Activated CD4-positive, alpha-beta T cell treated with anti-CD3 and anti-CD28 coated beads for 4 hours (primary cell): ENCODE measurements around the gene C13orf46.
A peak's percentile ranks its signal among the peaks of the same experiment; 100 is the strongest.

Source experiments
- DNase-seq, 2 donors: peaks; one replicate each; pipeline ENCODE4 v3.0.0-alpha.2; 2020

Gene C13orf46

GRCh38 chr13:113952983-113953520, 20.8 kb downstream of the C13orf46 start:
- no peak for DNase-seq

GRCh38 chr13:113952151-113952982, 21.5 kb downstream of the C13orf46 start:
- DNase-seq, result no peak

DNA sequence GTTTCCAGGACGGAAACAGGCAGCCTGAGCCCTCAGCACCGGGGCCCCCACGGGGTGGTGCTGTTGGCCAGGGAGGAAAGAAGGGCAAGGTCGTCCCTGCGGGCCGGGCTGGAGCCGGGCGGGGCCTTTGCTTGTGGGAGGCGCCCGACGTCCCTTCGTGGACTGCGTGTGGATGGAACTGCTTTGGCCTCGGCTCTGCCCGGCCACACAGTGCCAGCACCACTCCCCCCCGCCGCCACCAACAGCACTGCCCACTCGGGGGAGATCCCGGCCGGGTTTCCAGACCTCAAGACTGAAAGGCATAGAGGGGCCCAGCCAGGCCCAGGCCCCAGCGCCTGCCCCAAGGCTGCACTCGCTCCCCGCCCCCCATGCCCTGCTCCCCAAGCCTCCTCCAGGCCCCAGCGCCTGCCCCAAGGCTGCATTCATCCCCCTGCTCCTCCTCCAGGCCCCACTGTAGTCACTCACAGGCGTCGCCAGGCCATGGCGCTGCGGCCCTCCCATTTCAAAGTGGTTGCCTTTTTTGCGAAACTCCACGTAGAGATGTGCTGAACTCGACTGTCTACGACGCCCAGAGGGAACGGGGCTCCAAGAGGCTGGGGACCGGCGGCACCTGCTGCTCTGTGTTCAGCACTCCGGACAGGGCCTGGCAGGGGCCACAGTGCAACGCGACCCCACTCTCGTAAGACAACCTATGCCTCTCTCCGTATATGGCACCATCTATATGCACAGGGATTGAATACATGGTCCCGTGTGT, 22.5 kb downstream of the C13orf46 start:
- peak; percentile 31 to 33 for DNase-seq

- DNase-seq, result no peak
Measured at GRCh38 chr13:113950451-113951245, 23.2 kb downstream of the C13orf46 start.

DNA sequence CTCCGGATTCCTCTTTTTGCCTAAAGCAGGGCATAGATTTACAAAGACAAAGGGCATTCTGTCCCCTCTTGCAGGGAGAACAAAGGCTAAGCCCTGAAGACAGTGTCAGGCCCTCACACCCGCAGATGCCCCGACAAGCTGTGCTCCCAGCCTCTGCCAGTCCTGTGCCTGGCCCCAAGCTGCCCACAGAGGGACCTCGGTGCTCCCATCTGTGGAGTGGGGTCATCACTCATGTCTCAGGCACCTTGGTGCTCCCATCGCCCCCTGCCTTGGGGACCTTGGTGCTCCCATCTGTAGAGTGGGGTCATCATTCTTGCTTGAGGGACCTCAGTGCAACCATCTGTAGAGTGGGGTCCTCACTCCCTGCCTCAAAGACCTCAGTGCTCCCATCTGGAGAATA, 24.3 kb downstream of the C13orf46 start:
- no peak for DNase-seq

DNA sequence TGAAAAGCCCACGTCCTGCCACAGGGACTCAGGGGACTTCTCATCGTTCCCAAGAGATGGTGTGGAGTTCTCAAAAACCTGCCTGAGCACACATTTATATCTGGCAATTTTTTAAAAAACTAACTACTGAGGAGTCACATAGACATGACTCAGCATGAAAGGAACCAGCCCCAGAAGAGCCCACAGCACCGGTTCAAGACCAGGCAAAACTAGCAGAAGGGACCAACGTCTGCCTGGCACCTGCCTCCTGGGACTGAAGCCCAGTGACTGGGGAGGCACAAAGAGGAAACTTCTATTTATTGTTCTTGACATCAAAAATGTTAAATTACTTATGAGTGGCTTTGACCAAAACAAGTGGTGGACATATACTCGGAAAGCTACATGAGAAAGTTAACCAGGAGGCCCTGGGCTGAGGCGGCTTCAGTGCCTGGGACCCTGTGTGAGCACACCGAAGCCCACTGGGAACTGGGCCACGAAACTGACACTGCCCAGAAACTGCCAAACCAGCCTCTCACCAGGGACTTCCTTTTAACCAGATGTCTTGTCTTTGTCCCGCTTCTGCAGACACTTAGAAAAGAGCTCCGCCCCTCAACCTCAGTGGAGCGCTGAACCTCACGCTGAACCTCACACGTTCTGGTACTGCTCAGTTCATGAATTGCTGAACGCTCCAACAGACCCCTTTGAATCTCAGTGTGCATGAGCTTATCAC, 25.7 kb downstream of the C13orf46 start:
- no peak for DNase-seq

GRCh38 chr13:113947311-113948033, 26.4 kb downstream of the C13orf46 start:
- no peak for DNase-seq

GRCh38 chr13:113946409-113947181, 27.3 kb downstream of the C13orf46 start:
- no peak for DNase-seq

GRCh38 chr13:113945857-113946408, 27.9 kb downstream of the C13orf46 start:
- no peak for DNase-seq

DNA sequence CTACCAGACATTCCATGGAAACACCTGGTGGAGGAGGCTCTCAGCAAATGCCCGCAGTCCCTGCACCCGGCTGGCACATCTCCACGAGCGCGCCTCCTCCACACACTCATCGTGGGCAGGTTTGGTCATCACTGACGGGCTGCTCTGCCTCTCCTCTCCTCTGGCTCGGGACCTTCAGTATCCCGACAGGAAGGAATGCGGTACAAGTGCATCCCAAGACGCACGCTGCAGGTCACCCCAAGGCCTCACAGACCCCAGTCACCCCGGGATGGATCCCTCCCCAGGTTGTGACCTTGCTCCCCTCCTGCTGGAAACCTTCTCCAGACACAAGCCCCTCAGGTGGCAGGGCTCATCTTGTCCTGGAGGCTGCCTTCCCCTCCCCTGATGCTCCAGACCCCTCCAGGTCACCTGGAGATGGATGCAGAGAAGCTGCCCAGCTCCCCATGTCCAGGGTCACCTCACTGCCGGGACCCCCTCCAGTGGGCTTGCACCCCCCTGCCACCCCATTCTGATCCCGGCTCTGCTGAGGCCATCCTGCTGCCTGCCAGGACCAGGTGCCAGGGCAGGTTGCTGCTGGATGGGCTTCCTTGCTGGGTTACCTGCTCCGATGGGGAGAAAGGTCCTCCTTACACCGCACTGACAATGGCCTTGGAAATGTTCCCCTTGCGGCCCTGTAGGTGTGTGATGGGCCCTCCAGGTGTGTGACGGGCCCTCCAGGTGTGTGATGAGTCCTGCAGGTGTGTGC, 29.9 kb downstream of the C13orf46 start:
- DNase-seq, result no peak

DNA sequence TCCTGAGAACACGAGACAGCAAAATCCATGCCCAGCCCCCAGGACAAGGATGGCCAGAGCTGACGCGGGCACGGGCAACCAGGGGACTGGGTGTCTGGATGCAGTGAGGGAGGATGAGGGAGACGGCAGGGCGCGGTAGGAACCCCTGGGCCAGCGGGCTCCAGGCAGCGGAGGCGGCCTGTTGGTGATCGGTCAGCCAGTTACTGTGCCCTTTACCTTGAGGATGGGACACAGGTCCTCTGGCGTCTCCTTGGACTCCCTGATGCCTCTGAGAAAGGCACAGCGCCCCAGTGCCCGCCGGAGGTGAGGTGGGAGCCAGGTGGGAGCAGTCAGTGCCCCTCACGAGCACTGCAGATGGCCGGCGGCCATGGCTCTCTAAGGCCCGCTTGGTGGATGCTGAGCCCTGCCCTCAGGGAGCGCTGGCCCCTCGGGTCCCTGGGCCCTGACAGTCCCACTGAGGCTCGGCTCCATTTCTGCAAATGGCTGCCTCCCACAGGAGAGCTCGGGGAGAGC, 31.2 kb downstream of the C13orf46 start:
- DNase-seq, result no peak

DNA sequence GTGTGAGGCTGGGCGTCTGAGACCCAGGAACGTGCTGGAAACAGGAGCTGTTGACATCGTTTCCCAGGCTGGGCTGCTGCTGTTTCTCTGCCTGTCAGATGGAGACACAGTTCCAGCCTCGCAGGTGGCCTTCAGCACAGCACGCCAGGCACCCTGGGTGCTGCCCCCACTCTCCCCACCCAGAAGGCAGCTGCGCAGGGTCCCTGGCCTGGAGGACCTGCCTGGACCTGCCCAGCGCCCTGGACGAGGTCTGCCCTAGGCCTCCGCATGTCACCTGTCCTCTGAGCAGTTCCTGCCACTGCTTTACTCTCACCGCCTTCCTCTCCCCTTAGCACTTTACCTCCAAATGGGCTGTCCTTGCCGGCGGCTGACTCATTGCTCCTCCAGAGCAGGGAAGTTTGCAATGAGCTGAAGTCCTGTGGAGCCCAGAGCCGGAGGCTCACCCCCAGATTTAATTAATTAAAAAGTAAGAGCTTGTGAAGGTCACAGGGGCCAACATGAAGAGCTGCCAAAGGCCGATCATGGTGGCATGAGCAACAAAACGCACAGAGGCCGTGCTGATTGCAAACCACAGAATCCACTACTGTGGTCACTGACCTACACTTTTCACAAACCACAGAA, 32.2 kb downstream of the C13orf46 start:
- DNase-seq, result no peak

- no peak for DNase-seq
Measured at GRCh38 chr13:113939944-113940297, 34.0 kb downstream of the C13orf46 start.

- no peak for DNase-seq
Measured at GRCh38 chr13:113939129-113939943, 34.5 kb downstream of the C13orf46 start.

- no peak for DNase-seq
Measured at GRCh38 chr13:113938716-113939115, 35.2 kb downstream of the C13orf46 start.

DNA sequence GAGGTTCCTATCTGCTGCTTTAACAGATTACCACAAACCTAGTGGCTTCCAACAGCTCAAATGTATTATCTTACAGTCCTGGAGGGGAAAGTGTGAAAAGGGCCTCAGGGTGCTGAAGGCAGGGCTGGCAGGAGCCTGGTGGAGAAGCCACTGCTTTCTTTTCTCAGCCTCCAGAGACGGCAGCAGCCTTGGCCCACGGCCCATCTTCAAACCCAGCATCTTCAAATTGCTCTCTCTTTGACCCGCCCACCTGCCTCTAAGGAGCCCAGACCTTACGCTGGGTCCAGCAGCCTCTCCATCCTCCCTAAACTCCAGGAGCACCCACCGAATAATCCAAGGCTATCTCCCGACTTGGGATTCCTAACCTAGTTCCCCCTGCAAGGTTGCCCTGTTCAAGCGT, 35.6 kb downstream of the C13orf46 start:
- DNase-seq, result no peak

DNA sequence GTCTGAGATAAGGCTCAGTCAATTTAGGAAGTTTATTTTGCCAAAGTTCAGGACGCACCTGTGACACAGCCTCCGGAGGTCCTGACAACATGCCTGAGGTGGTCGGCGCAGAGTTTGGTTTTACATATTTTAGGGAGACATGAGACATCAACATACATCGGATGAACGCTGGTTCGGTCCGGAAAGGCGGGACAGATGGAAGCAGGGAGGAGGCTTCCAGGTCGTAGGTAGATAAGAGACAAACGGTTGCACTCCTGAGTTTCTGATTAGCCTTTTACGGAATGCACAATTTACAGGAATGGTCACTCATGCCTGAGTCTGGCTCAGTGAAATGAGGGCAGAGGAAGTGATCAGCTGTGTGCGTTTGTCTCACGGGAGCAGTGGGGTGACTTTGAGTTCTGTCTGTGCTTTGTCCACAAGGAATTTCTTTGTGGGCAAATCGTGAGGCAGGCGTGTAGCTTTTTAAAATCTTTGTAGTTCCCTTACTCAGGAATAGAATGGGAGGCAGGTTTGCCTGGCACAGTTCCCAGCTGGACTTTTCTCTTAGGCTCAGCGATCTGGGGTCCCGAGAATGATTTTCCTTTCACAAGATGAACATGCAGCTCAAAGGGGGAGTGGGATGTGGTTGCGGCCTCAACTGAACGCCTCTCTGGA, 36.2 kb downstream of the C13orf46 start:
- DNase-seq, result no peak

DNA sequence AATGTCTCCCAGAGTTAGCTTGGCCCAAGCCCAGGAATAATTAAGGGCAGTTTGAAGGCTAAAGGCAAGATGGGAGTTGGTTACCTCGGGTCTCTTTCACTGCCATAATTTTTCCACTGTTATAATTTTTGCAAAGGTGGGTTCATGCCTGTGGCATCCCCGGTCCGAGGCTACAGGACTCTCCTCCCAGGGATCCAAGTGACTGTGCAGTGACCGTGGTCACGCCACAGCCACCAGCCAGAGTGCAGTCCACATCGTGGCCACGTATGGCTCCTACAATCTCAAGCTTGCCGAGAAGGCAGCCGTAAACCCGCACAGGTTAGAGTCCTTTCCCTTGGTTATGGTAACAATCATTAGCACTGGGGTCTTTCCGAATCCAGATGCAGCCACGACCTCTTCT, 36.8 kb downstream of the C13orf46 start:
- no peak for DNase-seq
